CD8-positive, alpha-beta memory T cell (primary cell): Measurements from ENCODE around the gene FFAR3. TPM values are rescaled to one million over a fixed set of nuclear protein-coding genes. Genes with fewer than 3 reads are reported as not detected.

Experiments
- CTCF ChIA-PET: fragments of 350-600 bp; sonication (Branson Sonifier 250); formaldehyde crosslinking; loops from one replicate; lab custom pipeline; 2021; ENCODE audit warnings: antibody characterized with exemption; lab: Charles Lee
- POLR2A ChIA-PET: fragments of 350-600 bp; sonication (Branson Sonifier 250); formaldehyde crosslinking; loops from one replicate; lab custom pipeline; 2021; ENCODE audit warnings: antibody characterized with exemption; lab: Charles Lee
- DNase-seq, 5 donors: peaks; one replicate each; pipeline versions ENCODE4 v3.0.0 to v3.0.0-alpha.2; 2020 to 2022; ENCODE audit warnings: mixed read lengths in 1 of 5
- H3K27ac ChIP-seq: one replicate; pipeline ENCODE4 v1.7.0; 2013; ENCODE audit warnings: low read depth, mild to moderate bottlenecking, low read length, moderate library complexity
- H3K27me3 ChIP-seq: 2 replicates; pipeline ENCODE4 v1.7.0; 2013; ENCODE audit warnings: low read length, mild to moderate bottlenecking; ENCODE audit not compliant: insufficient read depth, poor library complexity, severe bottlenecking
- H3K36me3 ChIP-seq: 2 replicates; pipeline ENCODE4 v1.7.0; 2013; ENCODE audit warnings: mild to moderate bottlenecking, low read length, moderate library complexity; ENCODE audit not compliant: insufficient read depth
- H3K4me1 ChIP-seq: 2 replicates; pipeline ENCODE4 v1.7.0; 2013; ENCODE audit warnings: mild to moderate bottlenecking, low read length, moderate library complexity; ENCODE audit not compliant: insufficient read depth
- H3K4me3 ChIP-seq: 2 replicates; pipeline ENCODE4 v1.7.0; 2013; ENCODE audit warnings: mild to moderate bottlenecking, low read length
- H3K9me3 ChIP-seq: 2 replicates; pipeline ENCODE4 v1.7.0; 2013; ENCODE audit warnings: mild to moderate bottlenecking, low read length
- H3K27ac Mint-ChIP-seq, 8 donors: one replicate each; pipeline ENCODE4 v1.8.0; 2020 to 2021; ENCODE audit warnings: mixed read lengths in 8 of 8, mild to moderate bottlenecking in 6 of 8, inconsistent platforms in 3 of 8, moderate library complexity in 3 of 8
- H3K27me3 Mint-ChIP-seq, 2 donors: one replicate each; pipeline ENCODE4 v1.8.0; 2020 to 2021; ENCODE audit warnings: mixed read lengths in 2 of 2, mild to moderate bottlenecking in 1 of 2, moderate library complexity in 1 of 2
- H3K36me3 Mint-ChIP-seq, 3 donors: one replicate each; pipeline ENCODE4 v1.8.0; 2020 to 2021; ENCODE audit warnings: mixed read lengths in 3 of 3, inconsistent platforms in 1 of 3, mild to moderate bottlenecking in 1 of 3
- H3K4me1 Mint-ChIP-seq, 3 donors: one replicate each; pipeline ENCODE4 v1.8.0; 2020 to 2021; ENCODE audit warnings: mixed read lengths in 3 of 3, inconsistent platforms in 1 of 3, mild to moderate bottlenecking in 1 of 3
- H3K4me3 Mint-ChIP-seq, 7 donors: one replicate each; pipeline ENCODE4 v1.8.0; 2020 to 2021; ENCODE audit warnings: mixed read lengths in 7 of 7, mild to moderate bottlenecking in 6 of 7, moderate library complexity in 4 of 7, inconsistent platforms in 2 of 7
- H3K9me3 Mint-ChIP-seq, 5 donors: one replicate each; pipeline ENCODE4 v1.8.0; 2020 to 2022; ENCODE audit warnings: mixed read lengths in 5 of 5, mild to moderate bottlenecking in 3 of 5, moderate library complexity in 2 of 5, inconsistent platforms in 1 of 5
- polyA plus RNA-seq: library from polyadenylated mRNA; unstranded; fragments of 300-500 nt; fragmentation: Illumina TruSeq; gene quantifications from one replicate; pipeline ENCODE4 v1.2.3, GENCODE V29; 2021
- total RNA-seq, 2 experiments: library from RNA; stranded (reverse); gene quantifications; one replicate each; pipeline ENCODE4 v1.2.3, GENCODE V29; 2021

Gene FFAR3
- total and polyA plus RNA-seq, 3 experiments from 2014 or later = not detected

DNA sequence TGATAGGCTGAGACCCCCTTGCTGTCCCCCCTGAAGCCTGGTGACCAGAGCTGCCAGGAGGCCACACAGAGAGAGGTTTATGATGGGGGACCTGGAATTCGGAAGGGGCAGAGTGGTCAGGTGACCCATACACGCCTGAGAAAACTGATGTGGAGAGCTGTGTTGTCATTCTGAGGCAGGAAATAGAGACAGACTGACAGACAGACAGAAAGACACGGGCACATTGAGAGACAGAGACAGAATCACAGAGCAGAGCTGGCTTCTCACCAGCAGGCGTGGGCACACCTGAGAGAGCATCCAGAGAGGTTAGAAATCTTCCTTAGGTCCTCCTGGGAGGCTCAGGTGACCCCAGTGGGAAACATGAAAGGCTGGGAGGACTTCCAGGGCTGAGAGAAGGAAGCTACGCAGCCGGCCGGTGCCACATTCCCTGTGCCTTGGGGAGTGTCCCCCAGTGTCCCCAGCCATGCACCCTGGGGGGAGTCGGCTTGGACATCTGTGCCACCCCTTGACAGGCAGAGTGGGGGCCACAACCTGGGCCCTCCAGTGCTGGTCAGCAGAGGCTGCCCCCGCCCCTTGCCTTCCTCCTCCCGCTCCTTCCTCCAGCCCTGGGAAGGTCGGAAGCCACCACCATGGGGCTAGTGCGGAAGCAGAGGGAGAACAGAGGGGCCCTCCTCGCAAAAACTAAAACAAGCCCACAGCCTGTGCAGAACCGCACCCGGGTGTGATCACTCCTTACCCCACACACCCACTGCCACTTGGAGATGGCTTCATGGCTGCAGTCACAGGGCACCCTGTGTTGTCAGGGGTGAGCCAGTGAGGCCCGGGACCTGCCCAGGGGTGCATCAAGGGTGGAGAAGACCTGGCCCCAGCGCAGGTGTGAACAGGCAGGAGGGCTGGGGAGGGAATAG, 8.4 kb upstream of the FFAR3 start:
- H3K9me3 ChIP-seq = no peaks in the 10 kb centered on the region
- H3K36me3 ChIP-seq = no peaks in the 10 kb centered on the region
- peak in 1 of 5 donors; percentile 7 for DNase-seq
- Mint-ChIP-seq H3K4me3 (no peak overlapping the region), H3K27me3 (peaks cover 7 to 8% of the 10 kb centered on the region in 2 donors), H3K27ac (peak overlapping the region in 1 of 8 donors; percentile 36), H3K4me1 (peaks cover 30 to 34% (median 32%) of the 10 kb centered on the region in 3 donors), H3K9me3 (peaks cover 0 to 2% (median 0%) of the 10 kb centered on the region in 5 donors), H3K36me3 (no peaks in the 10 kb centered on the region)
- H3K27me3 ChIP-seq = no peaks in the 10 kb centered on the region
- no peak overlapping the region for H3K4me3 ChIP-seq
- CTCF ChIA-PET = no interaction called here
- POLR2A ChIA-PET = no interaction called here
- peaks cover 27% of the 10 kb centered on the region for H3K4me1 ChIP-seq
- H3K27ac ChIP-seq = no peak overlapping the region

GRCh38 chr19:35350591-35350990, 7.7 kb upstream of the FFAR3 start:
- Mint-ChIP-seq H3K4me1 (peaks cover 30 to 35% (median 32%) of the 10 kb centered on the region in 3 donors), H3K27ac (no peak overlapping the region), H3K36me3 (no peaks in the 10 kb centered on the region), H3K9me3 (peaks cover 0 to 2% (median 0%) of the 10 kb centered on the region in 5 donors), H3K27me3 (peaks cover 7% of the 10 kb centered on the region in 2 donors), H3K4me3 (no peak overlapping the region)
- Histone ChIP-seq H3K36me3 (no peaks in the 10 kb centered on the region), H3K27me3 (no peaks in the 10 kb centered on the region), H3K4me1 (peaks cover 27% of the 10 kb centered on the region), H3K4me3 (no peak overlapping the region), H3K9me3 (no peaks in the 10 kb centered on the region), H3K27ac (no peak overlapping the region)
- DNase-seq = no peak
- POLR2A ChIA-PET = no interaction called here
- CTCF ChIA-PET = interaction anchor here (1.1 kb wide), 1 partner anchor 145 kb away, joined by 3 read pairs; no protein-coding TSS in a partner anchor

- H3K27me3 ChIP-seq = no peaks in the 10 kb centered on the region
- peaks cover 20 to 25% (median 22%) of the 10 kb centered on the region in 3 donors for H3K4me1 Mint-ChIP-seq
- no peaks in the 10 kb centered on the region for H3K36me3 ChIP-seq
- no peak overlapping the region for H3K4me3 ChIP-seq
- ChIA-PET POLR2A (no interaction called here), CTCF (interaction anchor here (1.1 to 4.3 kb wide), 5 partner anchors 117 to 144 kb away, joined by 3 to 37 read pairs (median 12); no protein-coding TSS in a partner anchor)
- no peaks in the 10 kb centered on the region for H3K36me3 Mint-ChIP-seq
- H3K9me3 Mint-ChIP-seq = peaks cover 0 to under 1% (median 0%) of the 10 kb centered on the region in 5 donors
- H3K27ac ChIP-seq = no peak overlapping the region
- H3K27ac Mint-ChIP-seq = no peak overlapping the region
- no peak overlapping the region for H3K4me3 Mint-ChIP-seq
- H3K27me3 Mint-ChIP-seq = peaks cover under 1 to 6% of the 10 kb centered on the region in 2 donors
- no peaks in the 10 kb centered on the region for H3K9me3 ChIP-seq
- peak in 1 of 5 donors; percentile 35 for DNase-seq
- peaks cover 21% of the 10 kb centered on the region for H3K4me1 ChIP-seq
Observed at GRCh38 chr19:35351411-35352176, 6.7 kb upstream of the FFAR3 start.

DNA sequence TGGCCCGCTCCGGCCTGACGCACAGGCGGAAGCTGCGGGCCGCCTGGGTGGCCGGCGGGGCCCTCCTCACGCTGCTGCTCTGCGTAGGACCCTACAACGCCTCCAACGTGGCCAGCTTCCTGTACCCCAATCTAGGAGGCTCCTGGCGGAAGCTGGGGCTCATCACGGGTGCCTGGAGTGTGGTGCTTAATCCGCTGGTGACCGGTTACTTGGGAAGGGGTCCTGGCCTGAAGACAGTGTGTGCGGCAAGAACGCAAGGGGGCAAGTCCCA, 6.1 kb upstream of the FFAR3 start:
- Mint-ChIP-seq H3K9me3 (no peaks in the 10 kb centered on the region), H3K4me1 (peaks cover 15 to 20% (median 16%) of the 10 kb centered on the region in 3 donors), H3K27me3 (peaks cover 1 to 4% of the 10 kb centered on the region in 2 donors), H3K4me3 (no peak overlapping the region), H3K27ac (no peak overlapping the region), H3K36me3 (no peaks in the 10 kb centered on the region)
- no peaks in the 10 kb centered on the region for H3K27me3 ChIP-seq
- H3K27ac ChIP-seq = no peak overlapping the region
- no peak overlapping the region for H3K4me3 ChIP-seq
- H3K4me1 ChIP-seq = peaks cover 16% of the 10 kb centered on the region
- ChIA-PET POLR2A (no interaction called here), CTCF (interaction anchor here (0.8 to 4.3 kb wide), 11 partner anchors 9 to 158 kb away, joined by 3 to 37 read pairs (median 7); no protein-coding TSS in a partner anchor)
- no peak for DNase-seq
- no peaks in the 10 kb centered on the region for H3K36me3 ChIP-seq
- H3K9me3 ChIP-seq = no peaks in the 10 kb centered on the region

DNA sequence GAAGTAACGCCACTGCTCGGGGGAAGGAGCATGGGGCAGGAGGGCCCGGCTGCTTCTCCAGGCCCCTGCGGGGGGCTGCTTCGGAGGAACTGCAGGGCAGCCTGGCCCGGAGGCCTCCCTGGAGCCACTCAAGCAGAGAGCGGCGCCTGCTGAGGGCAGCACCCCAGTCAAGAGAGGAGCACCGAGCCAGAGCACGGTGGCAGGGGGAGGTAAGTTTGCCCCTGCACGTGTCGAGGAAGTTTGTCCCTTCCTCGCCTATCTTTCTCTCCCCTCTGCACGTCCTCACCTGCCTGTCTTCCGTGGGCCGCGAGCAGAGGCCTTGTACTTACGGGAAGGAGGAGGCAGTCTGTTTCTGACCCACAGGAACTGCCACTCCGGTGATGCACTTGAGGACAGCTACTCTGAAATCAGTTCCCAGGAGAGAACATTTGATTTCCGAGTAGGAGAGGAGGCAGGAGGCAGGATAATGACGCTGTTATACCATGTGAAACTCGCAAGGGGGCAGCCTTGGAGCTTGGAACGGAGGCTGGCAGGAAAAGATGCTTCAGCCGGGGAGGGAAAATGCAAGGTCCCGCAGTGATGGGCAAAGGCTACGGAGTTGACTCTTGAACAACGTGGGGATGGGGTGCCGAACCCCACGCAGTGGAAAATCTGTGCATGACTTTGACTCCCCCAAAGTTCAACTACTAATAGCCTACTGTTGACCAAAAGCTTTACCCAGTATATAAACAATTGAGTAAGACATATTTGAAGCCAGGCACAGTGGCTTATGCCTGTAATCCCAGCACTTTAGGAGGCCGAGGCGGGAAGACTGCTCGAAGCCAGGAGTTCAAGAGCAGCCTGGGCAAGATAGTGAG, 5.6 kb upstream of the FFAR3 start:
- no peaks in the 10 kb centered on the region for H3K9me3 ChIP-seq
- H3K27me3 ChIP-seq = no peaks in the 10 kb centered on the region
- ChIA-PET POLR2A (no interaction called here), CTCF (interaction anchor here (0.7 to 4.3 kb wide), 18 partner anchors 9 to 158 kb away, joined by 3 to 37 read pairs (median 4); no protein-coding TSS in a partner anchor)
- H3K4me3 ChIP-seq = no peak overlapping the region
- Mint-ChIP-seq H3K4me1 (peaks cover 9 to 14% (median 12%) of the 10 kb centered on the region in 3 donors), H3K36me3 (no peaks in the 10 kb centered on the region), H3K4me3 (no peak overlapping the region), H3K27me3 (peaks cover 4 to 5% of the 10 kb centered on the region in 2 donors), H3K27ac (peak overlapping the region in 1 of 8 donors; percentile 38), H3K9me3 (no peaks in the 10 kb centered on the region)
- no peak overlapping the region for H3K27ac ChIP-seq
- H3K4me1 ChIP-seq = peaks cover 11% of the 10 kb centered on the region
- DNase-seq = peak; percentile 53 to 78 (median 62)
- H3K36me3 ChIP-seq = no peaks in the 10 kb centered on the region

DNA sequence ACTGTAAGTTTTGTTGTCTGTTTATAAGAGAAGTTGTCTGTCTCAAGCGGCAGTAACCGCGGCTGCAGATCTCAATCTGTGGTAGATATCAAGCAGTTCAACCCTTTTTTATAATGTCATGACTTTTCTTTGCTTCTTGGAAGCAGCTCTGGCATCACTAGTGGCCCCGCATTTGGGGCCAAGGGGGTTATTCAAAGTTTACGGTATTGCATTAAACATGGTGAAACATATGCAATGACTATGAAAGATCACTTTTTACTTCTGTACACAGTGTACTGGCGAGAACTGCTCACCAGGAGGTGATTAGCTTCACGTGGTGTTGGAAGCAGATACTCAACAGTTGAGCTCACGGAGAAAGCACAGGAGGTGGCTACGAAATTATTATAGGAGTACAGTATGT, 4.6 kb upstream of the FFAR3 start:
- Mint-ChIP-seq H3K4me1 (peaks cover 10 to 14% (median 14%) of the 10 kb centered on the region in 3 donors), H3K27ac (no peak overlapping the region), H3K9me3 (no peaks in the 10 kb centered on the region), H3K4me3 (no peak overlapping the region), H3K27me3 (peaks cover 8 to 13% of the 10 kb centered on the region in 2 donors), H3K36me3 (no peaks in the 10 kb centered on the region)
- Histone ChIP-seq H3K9me3 (no peaks in the 10 kb centered on the region), H3K4me1 (peaks cover 6% of the 10 kb centered on the region), H3K4me3 (no peak overlapping the region), H3K27me3 (no peaks in the 10 kb centered on the region), H3K36me3 (no peaks in the 10 kb centered on the region), H3K27ac (no peak overlapping the region)
- POLR2A ChIA-PET = no interaction called here
- no peak for DNase-seq
- CTCF ChIA-PET = interaction anchor here (1.3 to 4.3 kb wide), 11 partner anchors 76 to 157 kb away, joined by 3 to 37 read pairs (median 8); no protein-coding TSS in a partner anchor

- ChIA-PET CTCF (interaction anchor here (3.6 to 4.3 kb wide), 2 partner anchors 114 to 140 kb away, joined by 35 to 37 read pairs; no protein-coding TSS in a partner anchor), POLR2A (no interaction called here)
- Histone ChIP-seq H3K27me3 (no peaks in the 10 kb centered on the region), H3K36me3 (no peaks in the 10 kb centered on the region), H3K4me1 (peaks cover 6% of the 10 kb centered on the region), H3K27ac (no peak overlapping the region), H3K9me3 (no peaks in the 10 kb centered on the region), H3K4me3 (no peak overlapping the region)
- H3K36me3 Mint-ChIP-seq = no peaks in the 10 kb centered on the region
- peak overlapping the region in 1 of 8 donors; percentile 29 for H3K27ac Mint-ChIP-seq
- peaks cover 8 to 13% of the 10 kb centered on the region in 2 donors for H3K27me3 Mint-ChIP-seq
- no peak for DNase-seq
- peaks cover 10 to 14% (median 14%) of the 10 kb centered on the region in 3 donors for H3K4me1 Mint-ChIP-seq
- H3K4me3 Mint-ChIP-seq = no peak overlapping the region
- H3K9me3 Mint-ChIP-seq = no peaks in the 10 kb centered on the region
Observed at GRCh38 chr19:35354898-35355297, 3.4 kb upstream of the FFAR3 start.
